Activated CD4-positive, alpha-beta T cell treated with anti-CD3 and anti-CD28 coated beads, Interleukin-2, amount 10 ng/mL, durations not matched to agents 7 days and 5 days (primary cell): ENCODE results near the gene CCSER1. TPM values are rescaled to one million over a fixed set of nuclear protein-coding genes. Genes with fewer than 3 reads are reported as not detected.

ENCODE experiments used
- CTCF ChIA-PET: fragments of 350-600 bp; sonication (Branson Sonifier 250); formaldehyde crosslinking; loops from one replicate; lab custom pipeline; 2021; ENCODE audit warnings: antibody characterized with exemption; lab: Charles Lee
- POLR2A ChIA-PET: fragments of 350-600 bp; sonication (Branson Sonifier 250); formaldehyde crosslinking; loops from one replicate; lab custom pipeline; 2021; ENCODE audit warnings: antibody characterized with exemption; lab: Charles Lee
- DNase-seq: peaks from one replicate; pipeline ENCODE4 v3.0.0-alpha.2; 2020
- H3K27ac Mint-ChIP-seq: one replicate; pipeline ENCODE4 v1.8.0; 2021; ENCODE audit warnings: mild to moderate bottlenecking, moderate library complexity, mixed read lengths
- H3K27me3 Mint-ChIP-seq: one replicate; pipeline ENCODE4 v1.8.0; 2021; ENCODE audit warnings: mixed read lengths
- H3K36me3 Mint-ChIP-seq: one replicate; pipeline ENCODE4 v1.8.0; 2021; ENCODE audit warnings: low read depth, mixed read lengths
- H3K4me1 Mint-ChIP-seq: one replicate; pipeline ENCODE4 v1.8.0; 2021; ENCODE audit warnings: mixed read lengths
- H3K4me3 Mint-ChIP-seq: one replicate; pipeline ENCODE4 v1.8.0; 2021; ENCODE audit warnings: mild to moderate bottlenecking, moderate library complexity, mixed read lengths
- H3K9me3 Mint-ChIP-seq: one replicate; pipeline ENCODE4 v1.8.0; 2021; ENCODE audit warnings: mixed read lengths
- total RNA-seq, 2 experiments: library from RNA; stranded (reverse); gene quantifications; one replicate each; pipeline ENCODE4 v1.2.3, GENCODE V29; 2021

The CCSER1 gene
- total RNA-seq, 2 experiments from 2014 or later = 0.15 TPM; not detected in 1

- Mint-ChIP-seq H3K4me1 (no peaks in the 10 kb centered on the region), H3K4me3 (no peak overlapping the region), H3K27ac (no peak overlapping the region), H3K36me3 (no peaks in the 10 kb centered on the region), H3K27me3 (peaks cover 2% of the 10 kb centered on the region), H3K9me3 (no peaks in the 10 kb centered on the region)
- ChIA-PET POLR2A (no interaction called here), CTCF (no interaction called here)
- no peak for DNase-seq
These were observed 13.2 kb upstream of the CCSER1 start for GRCh38 chr4:90113881-90114457.

GRCh38 chr4:90118527-90119195 lies 8.5 kb upstream of the CCSER1 start:
- H3K4me3 Mint-ChIP-seq = no peak overlapping the region
- H3K27ac Mint-ChIP-seq = no peak overlapping the region
- H3K36me3 Mint-ChIP-seq = no peaks in the 10 kb centered on the region
- no peaks in the 10 kb centered on the region for H3K4me1 Mint-ChIP-seq
- peaks cover 7% of the 10 kb centered on the region for H3K27me3 Mint-ChIP-seq
- ChIA-PET POLR2A (no interaction called here), CTCF (no interaction called here)
- H3K9me3 Mint-ChIP-seq = no peaks in the 10 kb centered on the region
- no peak for DNase-seq

GRCh38 chr4:90120037-90120436 lies 7.2 kb upstream of the CCSER1 start:
- POLR2A ChIA-PET = no interaction called here
- DNase-seq = no peak
- H3K27ac Mint-ChIP-seq = no peak overlapping the region
- no peaks in the 10 kb centered on the region for H3K4me1 Mint-ChIP-seq
- no peaks in the 10 kb centered on the region for H3K9me3 Mint-ChIP-seq
- H3K4me3 Mint-ChIP-seq = no peak overlapping the region
- H3K36me3 Mint-ChIP-seq = no peaks in the 10 kb centered on the region
- H3K27me3 Mint-ChIP-seq = peaks cover 14% of the 10 kb centered on the region
- CTCF ChIA-PET = no interaction called here

GRCh38 chr4:90120815-90121214 lies 6.4 kb upstream of the CCSER1 start:
- no peaks in the 10 kb centered on the region for H3K36me3 Mint-ChIP-seq
- POLR2A ChIA-PET = no interaction called here

GRCh38 chr4:90121676-90122354 lies 5.4 kb upstream of the CCSER1 start:
- Mint-ChIP-seq H3K27ac (no peak overlapping the region), H3K4me1 (peaks cover 5% of the 10 kb centered on the region), H3K4me3 (no peak overlapping the region), H3K36me3 (no peaks in the 10 kb centered on the region), H3K27me3 (peaks cover 32% of the 10 kb centered on the region), H3K9me3 (no peaks in the 10 kb centered on the region)
- ChIA-PET CTCF (no interaction called here), POLR2A (no interaction called here)
- no peak for DNase-seq

More at GRCh38 chr4:90120815-90121214, 6.4 kb upstream of the CCSER1 start:
- Mint-ChIP-seq H3K27ac (no peak overlapping the region), H3K27me3 (peaks cover 22% of the 10 kb centered on the region), H3K9me3 (no peaks in the 10 kb centered on the region), H3K4me1 (no peaks in the 10 kb centered on the region), H3K4me3 (no peak overlapping the region)
- CTCF ChIA-PET = no interaction called here
- DNase-seq = no peak

GRCh38 chr4:90122355-90122748 lies 4.8 kb upstream of the CCSER1 start:
- ChIA-PET CTCF (no interaction called here), POLR2A (no interaction called here)
- Mint-ChIP-seq H3K4me1 (peaks cover 9% of the 10 kb centered on the region), H3K4me3 (no peak overlapping the region), H3K9me3 (no peaks in the 10 kb centered on the region), H3K27me3 (peaks cover 37% of the 10 kb centered on the region), H3K27ac (no peak overlapping the region), H3K36me3 (no peaks in the 10 kb centered on the region)
- DNase-seq = no peak

- no peaks in the 10 kb centered on the region for H3K9me3 Mint-ChIP-seq
- POLR2A ChIA-PET = no interaction called here
- H3K27ac Mint-ChIP-seq = no peak overlapping the region
- CTCF ChIA-PET = no interaction called here
- DNase-seq = no peak
- peaks cover 22% of the 10 kb centered on the region for H3K4me1 Mint-ChIP-seq
- H3K27me3 Mint-ChIP-seq = peaks cover 49% of the 10 kb centered on the region
- H3K36me3 Mint-ChIP-seq = no peaks in the 10 kb centered on the region
- no peak overlapping the region for H3K4me3 Mint-ChIP-seq
These were observed 2.9 kb upstream of the CCSER1 start for GRCh38 chr4:90124276-90124675.

GRCh38 chr4:90126805-90127204 lies 389 bp upstream of the CCSER1 start:
- Mint-ChIP-seq H3K4me3 (peak overlapping the region; percentile 74), H3K27ac (no peak overlapping the region), H3K4me1 (peaks cover 22% of the 10 kb centered on the region), H3K9me3 (no peaks in the 10 kb centered on the region), H3K36me3 (no peaks in the 10 kb centered on the region), H3K27me3 (peaks cover 52% of the 10 kb centered on the region)
- no peak for DNase-seq
- CTCF ChIA-PET = no interaction called here
- POLR2A ChIA-PET = no interaction called here

- Mint-ChIP-seq H3K4me1 (peaks cover 22% of the 10 kb centered on the region), H3K36me3 (no peaks in the 10 kb centered on the region), H3K27me3 (peaks cover 53% of the 10 kb centered on the region), H3K27ac (no peak overlapping the region), H3K9me3 (no peaks in the 10 kb centered on the region), H3K4me3 (peak overlapping the region; percentile 74)
- DNase-seq = no peak
- POLR2A ChIA-PET = no interaction called here
- CTCF ChIA-PET = no interaction called here
These were observed 632 bp downstream of the CCSER1 start for GRCh38 chr4:90127706-90128345.

GRCh38 chr4:90128961-90129495 lies 1.8 kb downstream of the CCSER1 start:
- Mint-ChIP-seq H3K9me3 (no peaks in the 10 kb centered on the region), H3K4me1 (peaks cover 22% of the 10 kb centered on the region), H3K27me3 (peaks cover 53% of the 10 kb centered on the region), H3K27ac (no peak overlapping the region), H3K36me3 (no peaks in the 10 kb centered on the region), H3K4me3 (peak overlapping the region; percentile 57)
- ChIA-PET CTCF (no interaction called here), POLR2A (no interaction called here)
- no peak for DNase-seq

- no peak overlapping the region for H3K27ac Mint-ChIP-seq
- H3K4me1 Mint-ChIP-seq = peaks cover 22% of the 10 kb centered on the region
- no peak overlapping the region for H3K4me3 Mint-ChIP-seq
- peaks cover 49% of the 10 kb centered on the region for H3K27me3 Mint-ChIP-seq
- no peaks in the 10 kb centered on the region for H3K9me3 Mint-ChIP-seq
- CTCF ChIA-PET = no interaction called here
- no peaks in the 10 kb centered on the region for H3K36me3 Mint-ChIP-seq
- no peak for DNase-seq
- POLR2A ChIA-PET = no interaction called here
These were observed 2.9 kb downstream of the CCSER1 start for GRCh38 chr4:90130076-90130475.

GRCh38 chr4:90137555-90137954 lies 10.4 kb downstream of the CCSER1 start:
- Mint-ChIP-seq H3K27ac (no peak overlapping the region), H3K9me3 (no peaks in the 10 kb centered on the region), H3K27me3 (peaks cover 7% of the 10 kb centered on the region), H3K36me3 (no peaks in the 10 kb centered on the region), H3K4me3 (no peak overlapping the region), H3K4me1 (no peaks in the 10 kb centered on the region)
- POLR2A ChIA-PET = no interaction called here
- CTCF ChIA-PET = no interaction called here
- no peak for DNase-seq

- H3K27ac Mint-ChIP-seq = no peak overlapping the region
- ChIA-PET CTCF (no interaction called here), POLR2A (no interaction called here)
- no peaks in the 10 kb centered on the region for H3K27me3 Mint-ChIP-seq
- H3K36me3 Mint-ChIP-seq = no peaks in the 10 kb centered on the region
- no peaks in the 10 kb centered on the region for H3K4me1 Mint-ChIP-seq
- no peak for DNase-seq
- no peaks in the 10 kb centered on the region for H3K9me3 Mint-ChIP-seq
- H3K4me3 Mint-ChIP-seq = no peak overlapping the region
These were observed 14.9 kb downstream of the CCSER1 start for GRCh38 chr4:90142081-90142480.
